IPS-18c (cell line): ENCODE measurements around the gene PCDHB4.
A peak's percentile ranks its signal among the peaks of the same experiment; 100 is the strongest.
"Not testable (repeated sequence)": the region's sequence is repeated elsewhere in the genome, so short reads cannot be mapped to it uniquely, and the experiment has no call there.

Experiments
- H3K4me3 ChIP-seq: 2 replicates; pipeline ENCODE4 v1.7.0; 2013; ENCODE audit warnings: low read depth, mild to moderate bottlenecking, low read length, moderate library complexity; ENCODE audit not compliant: insufficient read depth
- H3K9me3 ChIP-seq: one replicate; pipeline ENCODE4 v1.6.1; 2013; ENCODE audit warnings: mild to moderate bottlenecking, low read length, moderate library complexity; ENCODE audit not compliant: control insufficient read depth, insufficient read depth

The PCDHB4 gene

DNA sequence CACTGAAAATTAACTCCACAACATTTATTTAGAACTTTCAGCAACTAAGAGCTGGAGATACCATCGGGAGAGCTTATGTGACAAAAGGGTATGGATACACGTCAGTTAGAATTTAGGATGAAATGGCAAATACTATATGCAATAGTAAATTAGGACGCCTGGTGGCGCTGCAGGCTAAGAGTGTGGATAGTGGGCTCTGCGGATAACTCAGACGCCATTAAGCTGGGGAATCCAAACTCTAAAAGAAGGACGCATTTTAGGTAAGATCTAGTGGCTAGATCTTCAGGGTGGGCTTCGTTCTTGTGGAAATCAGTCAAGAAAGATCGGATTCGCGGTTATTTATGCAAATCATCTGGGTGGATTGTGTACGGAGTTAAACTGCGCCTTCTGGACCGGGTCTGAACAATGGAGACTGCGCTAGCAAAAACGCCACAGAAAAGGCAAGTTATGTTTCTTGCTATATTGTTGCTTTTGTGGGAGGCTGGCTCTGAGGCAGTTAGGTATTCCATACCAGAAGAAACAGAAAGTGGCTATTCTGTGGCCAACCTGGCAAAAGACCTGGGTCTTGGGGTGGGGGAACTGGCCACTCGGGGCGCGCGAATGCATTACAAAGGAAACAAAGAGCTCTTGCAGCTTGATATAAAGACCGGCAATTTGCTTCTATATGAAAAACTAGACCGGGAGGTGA lies 13.6 kb downstream of the PCDHB4 start, which contains the start of gene PCDHB5:
Gene PCDHB5 (plus strand): TSS at position 177 of the 688 bp plus-strand sequence. CDS start 229 bp downstream, at position 406.
- H3K4me3 ChIP-seq: peak within 1 kb of the TSS; percentile 32; the same call in 1 of the 2 replicates

GRCh38 chr5:141135718-141136266 lies 14.2 kb downstream of the PCDHB4 start:
- H3K4me3 ChIP-seq: peak overlapping the region; percentile 32; the same call in 1 of the 2 replicates
- H3K9me3 ChIP-seq: peaks cover 7% of the 10 kb centered on the region

More for the DNA sequence above, 13.6 kb downstream of the PCDHB4 start, which contains the start of gene PCDHB5:
- peaks cover 7% of the 10 kb centered on the region for H3K9me3 ChIP-seq

GRCh38 chr5:141137346-141137745 lies 15.7 kb downstream of the PCDHB4 start:
- not testable (repeated sequence) for H3K4me3 ChIP-seq

DNA sequence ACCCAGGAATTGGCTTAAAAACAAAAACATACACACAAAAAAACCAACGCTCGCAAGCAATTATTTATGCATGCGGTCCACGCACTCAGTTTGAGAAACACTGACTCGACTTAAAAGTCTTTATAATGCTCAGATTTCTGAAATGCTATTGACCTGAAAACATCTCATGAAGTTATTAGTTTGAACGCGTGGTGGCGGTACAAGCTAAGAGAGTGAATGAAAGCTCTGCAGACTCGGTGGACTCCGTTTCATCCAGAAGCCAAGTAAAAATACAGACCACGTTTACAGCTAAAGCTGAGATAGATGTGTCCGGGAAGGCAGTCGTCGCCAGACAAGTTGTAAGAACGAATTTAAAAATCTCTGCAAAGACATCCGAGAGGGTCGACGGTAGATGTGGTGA lies 28.2 kb downstream of the PCDHB4 start, which contains the start of gene PCDHB6:
Gene PCDHB6 (plus strand): TSS at position 246 of the 400 bp plus-strand sequence. CDS start 201 bp downstream, outside the sequence.
- no peak within 1 kb of the TSS for H3K4me3 ChIP-seq

More at GRCh38 chr5:141137346-141137745, 15.7 kb downstream of the PCDHB4 start:
- not testable (repeated sequence) for H3K9me3 ChIP-seq

DNA sequence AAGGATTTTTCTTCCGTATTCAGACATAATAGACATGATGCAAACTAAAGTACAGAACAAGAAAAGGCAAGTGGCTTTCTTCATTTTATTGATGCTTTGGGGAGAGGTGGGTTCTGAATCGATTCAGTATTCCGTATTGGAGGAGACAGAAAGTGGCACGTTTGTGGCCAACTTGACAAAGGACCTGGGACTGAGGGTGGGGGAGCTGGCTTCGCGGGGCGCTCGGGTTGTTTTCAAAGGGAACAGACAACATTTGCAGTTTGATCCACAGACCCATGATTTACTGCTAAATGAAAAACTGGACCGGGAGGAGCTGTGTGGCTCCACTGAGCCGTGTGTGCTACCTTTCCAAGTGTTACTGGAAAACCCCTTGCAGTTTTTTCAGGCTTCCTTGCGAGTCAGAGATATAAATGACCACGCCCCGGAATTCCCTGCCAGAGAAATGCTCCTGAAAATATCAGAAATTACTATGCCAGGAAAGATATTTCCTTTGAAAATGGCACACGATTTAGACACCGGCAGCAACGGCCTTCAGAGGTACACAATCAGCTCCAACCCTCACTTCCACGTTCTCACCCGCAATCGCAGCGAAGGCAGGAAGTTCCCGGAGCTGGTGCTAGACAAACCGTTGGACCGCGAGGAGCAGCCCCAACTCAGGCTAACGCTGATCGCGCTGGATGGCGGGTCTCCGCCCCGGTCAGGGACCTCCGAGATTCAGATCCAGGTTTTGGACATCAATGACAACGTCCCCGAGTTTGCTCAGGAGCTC lies 28.8 kb downstream of the PCDHB4 start:
- H3K9me3 ChIP-seq: peaks cover 2% of the 10 kb centered on the region
- no peak overlapping the region for H3K4me3 ChIP-seq

More for the DNA sequence above, 28.2 kb downstream of the PCDHB4 start, which contains the start of gene PCDHB6:
- peaks cover 2% of the 10 kb centered on the region for H3K9me3 ChIP-seq

DNA sequence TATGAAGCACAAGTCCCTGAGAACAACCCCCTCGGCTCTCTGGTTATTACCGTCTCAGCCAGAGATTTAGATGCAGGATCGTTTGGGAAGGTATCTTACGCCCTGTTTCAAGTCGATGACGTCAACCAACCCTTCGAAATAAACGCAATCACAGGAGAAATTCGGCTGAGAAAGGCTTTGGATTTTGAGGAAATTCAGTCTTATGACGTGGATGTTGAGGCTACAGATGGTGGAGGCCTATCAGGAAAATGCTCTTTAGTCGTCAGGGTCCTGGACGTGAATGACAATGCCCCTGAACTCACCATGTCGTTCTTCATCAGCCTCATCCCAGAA lies 29.3 kb downstream of the PCDHB4 start:
- no peak overlapping the region for H3K4me3 ChIP-seq
- H3K9me3 ChIP-seq: peaks cover 2% of the 10 kb centered on the region

DNA sequence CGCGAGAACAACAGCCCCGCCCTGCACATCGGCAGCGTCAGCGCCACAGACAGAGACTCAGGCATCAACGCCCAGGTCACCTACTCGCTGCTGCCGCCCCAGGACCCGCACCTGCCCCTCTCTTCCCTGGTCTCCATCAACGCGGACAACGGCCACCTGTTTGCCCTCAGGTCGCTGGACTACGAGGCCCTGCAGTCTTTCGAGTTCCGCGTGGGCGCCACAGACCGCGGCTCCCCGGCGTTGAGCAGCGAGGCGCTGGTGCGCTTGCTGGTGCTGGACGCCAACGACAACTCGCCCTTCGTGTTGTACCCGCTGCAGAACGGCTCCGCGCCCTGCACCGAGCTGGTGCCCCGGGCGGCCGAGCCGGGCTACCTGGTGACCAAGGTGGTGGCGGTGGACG lies 30.0 kb downstream of the PCDHB4 start:
- H3K4me3 ChIP-seq, H3K9me3 ChIP-seq: not testable (repeated sequence)

DNA sequence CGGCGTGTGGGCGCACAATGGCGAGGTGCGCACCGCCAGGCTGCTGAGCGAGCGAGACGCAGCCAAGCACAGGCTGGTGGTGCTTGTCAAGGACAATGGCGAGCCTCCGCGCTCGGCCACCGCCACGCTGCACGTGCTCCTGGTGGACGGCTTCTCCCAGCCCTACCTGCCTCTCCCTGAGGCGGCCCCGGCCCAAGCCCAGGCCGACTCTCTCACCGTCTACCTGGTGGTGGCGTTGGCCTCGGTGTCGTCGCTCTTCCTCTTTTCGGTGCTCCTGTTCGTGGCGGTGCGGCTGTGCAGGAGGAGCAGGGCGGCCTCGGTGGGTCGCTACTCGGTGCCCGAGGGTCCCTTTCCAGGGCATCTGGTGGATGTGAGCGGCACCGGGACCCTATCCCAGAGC lies 30.5 kb downstream of the PCDHB4 start:
- not testable (repeated sequence) for H3K9me3 ChIP-seq, H3K4me3 ChIP-seq

DNA sequence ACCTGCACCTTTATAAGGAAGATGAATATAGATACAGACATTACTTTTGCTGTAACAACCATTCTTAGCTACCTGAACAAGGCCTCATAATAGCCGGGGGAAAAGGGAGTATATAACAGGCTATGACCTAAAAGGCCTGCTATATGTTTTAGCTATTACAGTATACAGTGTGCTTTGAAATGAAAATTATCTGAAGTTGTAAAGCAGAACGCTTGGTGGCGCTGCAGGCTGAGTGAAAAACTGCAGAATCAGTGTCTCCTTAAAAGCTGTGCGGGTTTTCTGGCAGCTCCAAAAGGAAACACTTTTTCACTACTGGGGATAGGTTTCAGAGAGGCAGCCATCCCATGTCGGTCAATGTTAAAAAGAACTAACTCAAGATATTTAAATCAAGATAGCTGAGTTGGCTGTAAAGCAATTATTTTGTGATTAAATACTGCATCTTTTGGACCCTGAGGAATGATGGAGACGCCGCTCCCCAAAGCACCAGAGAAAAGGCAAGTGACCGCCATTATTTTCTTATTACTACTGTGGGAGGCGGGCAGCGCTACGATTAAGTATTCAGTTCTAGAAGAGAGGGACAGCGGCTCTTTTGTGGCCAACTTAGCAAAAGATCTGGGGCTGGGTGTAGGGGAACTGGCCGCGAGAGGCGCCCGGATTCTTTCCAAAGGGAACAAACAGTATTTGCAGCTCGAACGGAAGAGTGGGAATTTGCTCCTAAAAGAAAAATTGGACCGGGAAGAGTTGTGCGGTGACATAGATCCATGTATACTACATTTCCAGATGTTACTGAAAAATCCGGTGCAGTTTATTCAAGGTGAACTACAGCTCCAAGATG lies 34.1 kb downstream of the PCDHB4 start:
- H3K9me3 ChIP-seq: no peaks in the 10 kb centered on the region

GRCh38 chr5:141157356-141157755 lies 35.7 kb downstream of the PCDHB4 start:
- not testable (repeated sequence) for H3K9me3 ChIP-seq, H3K4me3 ChIP-seq

More for the DNA sequence above, 34.1 kb downstream of the PCDHB4 start:
- H3K4me3 ChIP-seq: no peak overlapping the region; the same call in 1 of the 2 replicates

DNA sequence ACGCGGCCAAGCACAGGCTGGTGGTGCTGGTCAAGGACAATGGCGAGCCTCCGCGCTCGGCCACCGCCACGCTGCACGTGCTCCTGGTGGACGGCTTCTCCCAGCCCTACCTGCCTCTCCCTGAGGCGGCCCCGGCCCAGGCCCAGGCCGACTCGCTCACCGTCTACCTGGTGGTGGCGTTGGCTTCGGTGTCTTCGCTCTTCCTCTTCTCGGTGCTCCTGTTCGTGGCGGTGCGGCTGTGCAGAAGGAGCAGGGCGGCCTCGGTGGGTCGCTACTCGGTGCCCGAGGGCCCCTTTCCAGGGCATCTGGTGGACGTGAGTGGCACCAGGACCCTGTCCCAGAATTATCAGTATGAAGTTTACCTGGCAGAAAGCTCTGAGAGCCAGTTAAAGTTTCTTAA lies 36.3 kb downstream of the PCDHB4 start:
- not testable (repeated sequence) for H3K4me3 ChIP-seq

GRCh38 chr5:141172381-141173204 lies 51.0 kb downstream of the PCDHB4 start, which contains the start of gene PCDHB7:
Gene PCDHB7, plus strand, starts transcription at chr5:141172644. Its CDS starts 192 bp downstream, at chr5:141172836.
- Histone ChIP-seq H3K9me3 (peaks cover 7% of the 10 kb centered on the region), H3K4me3 (no peak within 1 kb of the TSS)

More for the DNA sequence above, 36.3 kb downstream of the PCDHB4 start:
- not testable (repeated sequence) for H3K9me3 ChIP-seq

DNA sequence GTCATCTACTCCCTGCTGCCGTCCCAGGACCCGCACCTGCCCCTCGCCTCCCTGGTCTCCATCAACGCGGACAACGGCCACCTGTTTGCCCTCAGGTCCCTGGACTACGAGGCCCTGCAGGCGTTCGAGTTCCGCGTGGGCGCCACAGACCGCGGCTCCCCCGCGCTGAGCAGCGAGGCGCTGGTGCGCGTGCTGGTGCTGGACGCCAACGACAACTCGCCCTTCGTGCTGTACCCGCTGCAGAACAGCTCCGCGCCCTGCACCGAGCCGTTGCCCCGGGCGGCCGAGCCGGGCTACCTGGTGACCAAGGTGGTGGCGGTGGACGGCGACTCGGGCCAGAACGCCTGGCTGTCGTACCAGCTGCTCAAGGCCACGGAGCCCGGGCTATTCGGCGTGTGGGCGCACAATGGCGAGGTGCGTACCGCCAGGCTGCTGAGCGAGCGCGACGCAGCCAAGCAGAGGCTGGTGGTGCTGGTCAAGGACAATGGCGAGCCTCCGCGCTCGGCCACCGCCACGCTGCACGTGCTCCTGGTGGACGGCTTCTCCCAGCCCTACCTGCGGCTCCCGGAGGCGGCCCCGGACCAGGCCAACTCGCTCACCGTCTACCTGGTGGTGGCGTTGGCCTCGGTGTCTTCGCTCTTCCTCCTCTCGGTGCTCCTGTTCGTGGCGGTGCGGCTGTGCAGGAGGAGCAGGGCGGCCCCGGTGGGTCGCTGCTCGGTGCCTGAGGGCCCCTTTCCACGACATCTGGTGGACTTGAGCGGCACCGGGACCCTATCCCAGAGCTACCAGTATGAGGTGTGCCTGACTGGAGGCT lies 52.9 kb downstream of the PCDHB4 start:
- H3K4me3 ChIP-seq, H3K9me3 ChIP-seq: not testable (repeated sequence)
